BJ (cell line): ENCODE measurements around the gene EMX1. TPM values are rescaled to one million over a fixed set of nuclear protein-coding genes. Genes with fewer than 3 reads are reported as not detected.

ENCODE experiments used
- CTCF ChIA-PET: fragments of 350-600 bp; formaldehyde crosslinking; extraction: SDS; loops from one replicate; lab custom pipeline; 2021; ENCODE audit warnings: antibody characterized with exemption, inconsistent platforms; lab: Yijun Ruan, JAX
- POLR2A ChIA-PET: fragments of 300-600 bp; sonication (Branson Sonifier 250); formaldehyde crosslinking; extraction: SDS; loops from one replicate; lab custom pipeline; 2021; ENCODE audit warnings: antibody characterized with exemption; lab: Charles Lee
- DNase-seq: peaks from one replicate; pipeline ENCODE4 v3.0.0-alpha.2; 2011; ENCODE audit warnings: low read depth
- H3K27me3 ChIP-seq: 2 replicates; pipeline ENCODE4 v1.6.0; 2011; ENCODE audit warnings: low read length; ENCODE audit not compliant: control insufficient read depth, insufficient read depth
- H3K36me3 ChIP-seq: 2 replicates; pipeline ENCODE4 v1.5.1; 2011; ENCODE audit warnings: low read length; ENCODE audit not compliant: control insufficient read depth, insufficient read depth
- H3K4me3 ChIP-seq: 2 replicates; pipeline ENCODE4 v1.5.1; 2011; ENCODE audit warnings: low read depth, mild to moderate bottlenecking, control low read depth, low read length
- polyA plus RNA-seq: library from polyadenylated mRNA; depleted of rRNA; stranded (reverse); fragments of >200 nt; gene quantifications from 2 replicates; pipeline ENCODE4 v1.2.3, GENCODE V29; 2011
- TF ChIP-seq, protein P1 (sequence below): IDR thresholded peaks from 2 replicates; pipeline ENCODE4 v1.5.1; 2011; ENCODE audit warnings: low read depth, mild to moderate bottlenecking, control low read depth, inconsistent platforms, low read length, moderate library complexity; ENCODE audit not compliant: insufficient read depth

EMX1 gene
- polyA plus RNA-seq, 1 experiment, result not detected

DNA sequence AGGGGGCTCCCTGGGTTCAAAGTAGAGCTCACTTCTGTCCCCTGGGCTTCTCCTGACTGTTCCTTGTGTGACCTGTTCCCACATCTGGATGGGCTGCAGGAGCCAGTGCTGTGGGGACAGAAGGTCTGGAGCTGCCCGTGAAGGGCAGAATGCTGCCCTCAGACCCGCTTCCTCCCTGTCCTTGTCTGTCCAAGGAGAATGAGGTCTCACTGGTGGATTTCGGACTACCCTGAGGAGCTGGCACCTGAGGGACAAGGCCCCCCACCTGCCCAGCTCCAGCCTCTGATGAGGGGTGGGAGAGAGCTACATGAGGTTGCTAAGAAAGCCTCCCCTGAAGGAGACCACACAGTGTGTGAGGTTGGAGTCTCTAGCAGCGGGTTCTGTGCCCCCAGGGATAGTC, 15.5 kb downstream of the EMX1 start:
- no peaks in the 10 kb centered on the region for H3K36me3 ChIP-seq
- ChIA-PET POLR2A (no interaction called here), CTCF (interaction anchor here (1.0 to 1.7 kb wide), 3 partner anchors 40 to 71 kb away, joined by 3 to 6 read pairs (median 3); no protein-coding TSS in a partner anchor)
- H3K4me3 ChIP-seq, result no peak overlapping the region
- peaks cover 40% of the 10 kb centered on the region for H3K27me3 ChIP-seq
- no peak for DNase-seq
- TF ChIP-seq, protein P1, sequence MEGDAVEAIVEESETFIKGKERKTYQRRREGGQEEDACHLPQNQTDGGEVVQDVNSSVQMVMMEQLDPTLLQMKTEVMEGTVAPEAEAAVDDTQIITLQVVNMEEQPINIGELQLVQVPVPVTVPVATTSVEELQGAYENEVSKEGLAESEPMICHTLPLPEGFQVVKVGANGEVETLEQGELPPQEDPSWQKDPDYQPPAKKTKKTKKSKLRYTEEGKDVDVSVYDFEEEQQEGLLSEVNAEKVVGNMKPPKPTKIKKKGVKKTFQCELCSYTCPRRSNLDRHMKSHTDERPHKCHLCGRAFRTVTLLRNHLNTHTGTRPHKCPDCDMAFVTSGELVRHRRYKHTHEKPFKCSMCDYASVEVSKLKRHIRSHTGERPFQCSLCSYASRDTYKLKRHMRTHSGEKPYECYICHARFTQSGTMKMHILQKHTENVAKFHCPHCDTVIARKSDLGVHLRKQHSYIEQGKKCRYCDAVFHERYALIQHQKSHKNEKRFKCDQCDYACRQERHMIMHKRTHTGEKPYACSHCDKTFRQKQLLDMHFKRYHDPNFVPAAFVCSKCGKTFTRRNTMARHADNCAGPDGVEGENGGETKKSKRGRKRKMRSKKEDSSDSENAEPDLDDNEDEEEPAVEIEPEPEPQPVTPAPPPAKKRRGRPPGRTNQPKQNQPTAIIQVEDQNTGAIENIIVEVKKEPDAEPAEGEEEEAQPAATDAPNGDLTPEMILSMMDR, result no peak

GRCh38 chr2:72933207-72933606, 15.9 kb downstream of the EMX1 start:
- ChIA-PET POLR2A (no interaction called here), CTCF (interaction anchor here (0.6 to 1.7 kb wide), 5 partner anchors 10 to 162 kb away, joined by 3 to 6 read pairs (median 3); no protein-coding TSS in a partner anchor)
- Histone ChIP-seq H3K4me3 (no peak overlapping the region), H3K27me3 (peaks cover 36% of the 10 kb centered on the region), H3K36me3 (no peaks in the 10 kb centered on the region)
- no peak for DNase-seq
- TF ChIP-seq, protein P1, result no peak

DNA sequence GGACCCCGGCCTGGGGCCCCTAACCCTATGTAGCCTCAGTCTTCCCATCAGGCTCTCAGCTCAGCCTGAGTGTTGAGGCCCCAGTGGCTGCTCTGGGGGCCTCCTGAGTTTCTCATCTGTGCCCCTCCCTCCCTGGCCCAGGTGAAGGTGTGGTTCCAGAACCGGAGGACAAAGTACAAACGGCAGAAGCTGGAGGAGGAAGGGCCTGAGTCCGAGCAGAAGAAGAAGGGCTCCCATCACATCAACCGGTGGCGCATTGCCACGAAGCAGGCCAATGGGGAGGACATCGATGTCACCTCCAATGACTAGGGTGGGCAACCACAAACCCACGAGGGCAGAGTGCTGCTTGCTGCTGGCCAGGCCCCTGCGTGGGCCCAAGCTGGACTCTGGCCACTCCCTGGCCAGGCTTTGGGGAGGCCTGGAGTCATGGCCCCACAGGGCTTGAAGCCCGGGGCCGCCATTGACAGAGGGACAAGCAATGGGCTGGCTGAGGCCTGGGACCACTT, 16.4 kb downstream of the EMX1 start:
- CTCF ChIA-PET, result interaction anchor here (0.6 to 1.7 kb wide), 7 partner anchors 10 to 230 kb away, joined by 3 to 6 read pairs (median 3); no protein-coding TSS in a partner anchor
- H3K4me3 ChIP-seq, result no peak overlapping the region

DNA sequence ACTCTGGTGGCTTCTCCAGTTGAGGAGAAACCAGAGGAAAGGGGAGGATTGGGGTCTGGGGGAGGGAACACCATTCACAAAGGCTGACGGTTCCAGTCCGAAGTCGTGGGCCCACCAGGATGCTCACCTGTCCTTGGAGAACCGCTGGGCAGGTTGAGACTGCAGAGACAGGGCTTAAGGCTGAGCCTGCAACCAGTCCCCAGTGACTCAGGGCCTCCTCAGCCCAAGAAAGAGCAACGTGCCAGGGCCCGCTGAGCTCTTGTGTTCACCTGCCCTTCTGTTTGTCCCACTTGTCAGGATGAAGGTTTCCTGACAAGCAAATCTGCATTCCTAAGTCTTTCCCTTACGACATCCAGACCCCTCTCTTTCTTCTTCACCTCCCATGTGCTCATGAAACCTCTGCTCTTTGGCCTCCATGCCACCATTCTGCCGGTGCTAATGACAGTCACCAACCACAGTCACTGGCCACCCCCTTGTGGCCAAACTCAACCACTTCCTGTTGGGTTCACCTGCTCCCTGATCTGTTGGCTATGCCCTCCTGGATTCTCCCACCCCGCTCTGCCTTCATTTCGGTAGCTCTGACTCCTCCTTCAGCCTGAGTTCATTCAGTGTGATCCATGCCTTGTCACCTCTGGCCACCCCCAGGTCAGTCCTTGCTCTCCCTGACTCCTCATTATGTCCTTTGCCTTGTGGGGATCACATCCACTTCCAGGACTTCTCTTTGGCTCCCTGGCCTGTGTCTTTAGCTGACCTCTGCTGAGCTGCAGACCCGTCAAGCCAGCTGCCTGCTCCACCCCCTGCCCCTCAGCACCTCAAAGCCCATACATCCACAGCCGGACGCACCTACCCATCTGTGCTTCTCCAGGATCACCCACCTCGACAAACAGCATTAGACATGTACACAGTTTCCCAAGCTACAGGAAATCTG, 17.6 kb downstream of the EMX1 start:
- TF ChIP-seq, protein P1, result 0 out of 2 replicates have a peak, but pooled peaks have one; percentile 11
- ChIA-PET CTCF (interaction anchor here (0.9 to 1.6 kb wide), 4 partner anchors 10 to 228 kb away, joined by 3 to 6 read pairs (median 4); partner anchors contain the start of gene SPR), POLR2A (no interaction called here)
- DNase-seq, result no peak
- peaks cover 20% of the 10 kb centered on the region for H3K27me3 ChIP-seq
- H3K4me3 ChIP-seq, result no peak overlapping the region
- no peaks in the 10 kb centered on the region for H3K36me3 ChIP-seq

More for the DNA sequence above, 16.4 kb downstream of the EMX1 start:
- TF ChIP-seq, protein P1, result no peak
- no peaks in the 10 kb centered on the region for H3K36me3 ChIP-seq
- DNase-seq, result no peak
- POLR2A ChIA-PET, result no interaction called here
- peaks cover 31% of the 10 kb centered on the region for H3K27me3 ChIP-seq

GRCh38 chr2:72935611-72935957, 18.3 kb downstream of the EMX1 start:
- CTCF ChIA-PET, result interaction anchor here (1.4 to 1.6 kb wide), 2 partner anchors 9 to 48 kb away, joined by 4 to 6 read pairs; partner anchors contain the start of gene SPR
- POLR2A ChIA-PET, result no interaction called here
- no peak for DNase-seq
- H3K36me3 ChIP-seq, result no peaks in the 10 kb centered on the region
- H3K27me3 ChIP-seq, result peaks cover 16% of the 10 kb centered on the region
- TF ChIP-seq, protein P1, result no peak
- no peak overlapping the region for H3K4me3 ChIP-seq
